C4-2B (cell line): ENCODE data around the gene NCAN.
"Not testable (repeated sequence)": the region's sequence is repeated elsewhere in the genome, so short reads cannot be mapped to it uniquely, and the experiment has no call there.

Source experiments
- H3K27ac ChIP-seq: fragments of 450-650 bp; 2 replicates; pipeline ENCODE4 v1.5.1; 2017
- CTCF ChIP-seq: fragments of 450-650 bp; conservative IDR thresholded peaks from 2 replicates; pipeline ENCODE4 v1.5.1; 2017; ENCODE audit warnings: mild to moderate bottlenecking
- ZFX ChIP-seq: fragments of 450-650 bp; IDR thresholded peaks from 2 replicates; pipeline ENCODE4 v1.6.1; 2017

The NCAN gene

GRCh38 chr19:19239675-19240074 is 27.9 kb downstream of the NCAN start:
- TF ChIP-seq CTCF (no peak), ZFX (no peak)

DNA sequence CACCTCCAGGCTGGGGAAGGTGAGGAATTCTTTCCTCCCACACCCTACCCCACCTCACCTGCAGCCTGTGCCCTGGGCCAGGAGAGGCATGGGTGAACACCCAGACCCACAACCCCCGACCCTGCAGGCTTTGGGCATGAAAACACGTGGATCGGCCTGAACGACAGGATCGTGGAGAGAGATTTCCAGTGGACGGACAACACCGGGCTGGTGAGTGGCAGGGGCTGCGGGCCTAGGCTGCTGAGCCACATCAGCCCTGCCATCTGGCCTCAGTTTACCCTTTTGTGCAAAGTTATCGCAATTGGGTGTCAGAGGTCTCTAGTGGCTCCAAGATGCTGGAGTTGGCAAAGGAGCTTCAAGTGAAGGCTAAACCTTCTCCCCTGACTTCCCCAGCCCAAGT is 28.7 kb downstream of the NCAN start:
- TF ChIP-seq CTCF (no peak), ZFX (no peak)

More at GRCh38 chr19:19239675-19240074, 27.9 kb downstream of the NCAN start:
- no peak overlapping the region for H3K27ac ChIP-seq

GRCh38 chr19:19250196-19250801 is 38.5 kb downstream of the NCAN start:
- TF ChIP-seq CTCF (no peak), ZFX (no peak)
- no peak overlapping the region for H3K27ac ChIP-seq

More for the DNA sequence above, 28.7 kb downstream of the NCAN start:
- no peak overlapping the region for H3K27ac ChIP-seq

DNA sequence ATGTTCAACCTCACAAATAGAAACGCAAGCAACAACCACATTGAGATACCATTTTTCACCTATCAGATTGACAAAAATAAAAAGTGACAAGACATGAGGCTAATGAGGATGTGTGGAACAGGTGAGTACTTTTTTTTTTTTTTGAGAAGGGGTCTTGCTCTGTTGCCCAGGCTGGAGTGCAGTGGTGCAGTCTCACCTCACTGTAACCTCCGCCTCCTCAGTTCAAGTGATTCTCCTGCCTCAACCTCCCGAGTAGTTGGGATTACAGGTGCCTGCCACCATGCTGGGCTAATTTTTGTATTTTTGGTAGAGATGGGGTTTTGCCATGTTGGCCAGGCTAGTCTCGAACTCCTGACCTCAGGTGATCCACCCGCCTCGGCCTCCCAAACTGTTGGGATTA is 41.7 kb downstream of the NCAN start:
- H3K27ac ChIP-seq: not testable (repeated sequence)

DNA sequence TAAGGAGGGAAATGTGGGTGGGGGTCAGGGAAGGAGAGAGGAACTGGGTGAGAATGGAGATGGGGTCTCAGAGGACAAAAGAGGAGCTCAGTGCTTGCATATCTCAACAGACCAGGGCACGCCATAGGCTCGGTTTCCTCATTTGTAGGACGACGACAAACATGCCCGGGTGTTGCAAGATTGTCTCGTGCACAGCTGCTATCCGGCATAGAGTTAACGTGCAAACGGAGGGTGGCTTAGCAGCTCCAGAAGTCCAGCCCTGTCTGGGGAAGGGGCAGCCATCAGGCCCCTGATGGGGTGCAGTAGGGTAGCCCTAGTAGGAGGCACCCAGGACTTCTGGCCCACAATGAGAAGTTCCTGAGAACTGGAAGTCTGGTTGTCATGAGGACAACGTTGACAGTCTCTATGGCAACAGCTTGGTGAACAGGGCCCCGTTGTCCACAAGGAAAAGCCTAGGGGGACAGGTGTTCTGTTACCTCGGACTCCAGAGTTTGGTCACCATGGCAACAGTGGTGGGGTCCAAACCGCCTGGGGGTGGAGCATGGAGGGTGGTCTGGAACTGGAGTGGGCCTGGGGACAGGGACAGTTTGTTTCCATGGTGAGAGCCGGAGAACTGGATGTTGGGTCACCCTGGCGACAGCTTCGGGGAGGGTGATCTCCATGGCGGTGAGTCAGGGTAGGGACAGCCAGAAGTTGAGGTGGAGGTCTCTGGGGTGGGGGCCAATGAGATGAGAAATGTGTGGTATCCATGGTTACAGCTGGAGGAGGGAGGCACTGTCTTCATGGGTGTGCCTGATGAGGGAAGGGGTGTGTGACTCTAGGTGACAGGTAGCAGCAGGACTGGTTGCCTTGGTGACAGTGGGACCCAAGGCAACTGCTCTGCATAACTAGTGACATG is 44.6 kb downstream of the NCAN start:
- no peak for TF ChIP-seq ZFX
- TF ChIP-seq CTCF: no peak
- H3K27ac ChIP-seq: no peak overlapping the region

DNA sequence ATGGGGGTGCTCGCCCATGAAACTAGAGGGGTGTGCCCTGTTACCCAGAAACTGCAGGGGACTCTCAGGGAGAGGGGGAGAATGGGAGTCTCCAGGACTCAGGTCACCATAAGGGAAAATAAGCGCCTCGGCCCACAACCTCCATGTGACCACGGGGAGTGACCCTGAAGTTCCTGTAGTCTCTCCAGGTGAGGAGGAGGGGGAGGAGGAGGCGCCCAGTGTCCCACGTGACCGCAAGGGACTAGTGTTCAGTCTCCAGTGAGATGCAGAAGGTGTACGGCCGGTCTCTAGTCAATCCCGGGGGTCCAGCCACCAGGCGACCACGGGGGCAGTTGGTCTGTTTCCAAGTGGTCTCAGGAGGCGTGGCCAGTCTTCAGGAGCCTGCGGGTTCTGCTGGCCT is 45.4 kb downstream of the NCAN start:
- H3K27ac ChIP-seq: no peak overlapping the region
- TF ChIP-seq ZFX (no peak), CTCF (no peak)

DNA sequence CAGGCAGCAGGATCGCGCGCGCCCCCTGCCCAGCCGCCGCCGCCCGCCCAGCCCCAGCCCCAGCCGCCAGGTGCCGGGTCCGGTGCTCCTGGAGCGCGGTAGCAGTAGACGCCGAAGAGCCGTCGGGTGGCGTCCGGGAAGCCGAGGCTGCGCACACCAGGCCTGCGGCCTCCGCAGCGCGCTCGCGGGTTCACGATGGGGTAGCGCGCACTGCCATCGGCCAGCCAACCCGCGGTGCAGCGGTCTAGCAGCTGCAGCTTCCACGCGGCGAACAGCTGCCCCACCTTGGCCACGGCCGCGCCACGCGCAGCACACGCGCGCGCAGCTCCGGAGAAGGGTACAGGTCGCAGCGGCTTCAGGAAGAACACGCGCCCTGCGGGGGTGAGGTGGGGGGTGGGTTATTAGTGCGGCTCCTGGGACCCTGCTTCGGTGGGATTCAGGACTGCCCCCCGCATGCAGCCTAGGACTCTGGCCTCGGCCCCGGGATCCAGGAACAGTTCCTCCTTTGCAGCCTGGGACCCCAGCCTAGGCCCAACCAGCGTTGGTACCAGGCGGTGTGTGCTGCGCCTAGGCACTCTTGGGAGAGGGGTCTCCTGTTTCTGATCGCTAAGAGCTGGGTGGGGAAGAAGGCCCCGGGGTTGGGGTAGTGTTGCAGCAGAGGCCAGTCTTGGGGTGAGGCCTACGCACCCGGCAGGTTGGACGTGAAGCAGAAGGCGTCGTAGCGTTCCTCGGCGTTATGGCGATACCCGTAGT is 46.3 kb downstream of the NCAN start:
- no peak overlapping the region for H3K27ac ChIP-seq
- TF ChIP-seq ZFX (no peak), CTCF (no peak)
